ENCODE measurements around the gene TRIM67.
A peak's percentile ranks its signal among the peaks of the same experiment; 100 is the strongest.
"Not testable (repeated sequence)": the region's sequence is repeated elsewhere in the genome, so short reads cannot be mapped to it uniquely, and the experiment has no call there.

Gene TRIM67

GRCh38 chr1:231208980-231209379 lies 47.1 kb downstream of the TRIM67 start:
- CTCF ChIA-PET: interaction anchor here (0.7 to 3.3 kb wide), 3 partner anchors 14 to 293 kb away, joined by 3 to 10 read pairs (median 3); no protein-coding TSS in a partner anchor

GRCh38 chr1:231209531-231209930 lies 47.7 kb downstream of the TRIM67 start:
- no peak for TF ChIP-seq CTCF (IDR thresholded peaks at IDR 0.05; ENCODE audit: control extremely low read depth, extremely low read depth, low read depth, missing control alignments)
- ChIA-PET POLR2A (no interaction called here), CTCF (interaction anchor here (0.7 to 3.3 kb wide), 7 partner anchors 12 to 567 kb away, joined by 3 to 16 read pairs (median 7); partner anchors contain the start of gene COG2)
- DNase-seq (ENCODE audit: extremely low spot score): no peak

More at GRCh38 chr1:231208980-231209379, 47.1 kb downstream of the TRIM67 start:
- DNase-seq (ENCODE audit: extremely low spot score): no peak
- POLR2A ChIA-PET: no interaction called here
- no peak for TF ChIP-seq CTCF (IDR thresholded peaks at IDR 0.05; ENCODE audit: control extremely low read depth, extremely low read depth, low read depth, missing control alignments)

GRCh38 chr1:231210126-231210525 lies 48.3 kb downstream of the TRIM67 start:
- ChIA-PET POLR2A (no interaction called here), CTCF (interaction anchor here (1.2 to 3.4 kb wide), 9 partner anchors 13 to 567 kb away, joined by 3 to 16 read pairs (median 7); partner anchors contain the start of gene COG2)
- DNase-seq (ENCODE audit: extremely low spot score): no peak
- no peak for TF ChIP-seq CTCF (IDR thresholded peaks at IDR 0.05; ENCODE audit: control extremely low read depth, extremely low read depth, low read depth, missing control alignments)

- peak; percentile 92 for DNase-seq (ENCODE audit: extremely low spot score)
- CTCF ChIA-PET: interaction anchor here (0.7 to 3.4 kb wide), 22 partner anchors 8 to 569 kb away, joined by 3 to 16 read pairs (median 5); partner anchors contain the start of gene COG2
- POLR2A ChIA-PET: no interaction called here
- peak; percentile 89 for TF ChIP-seq CTCF (IDR thresholded peaks at IDR 0.05; ENCODE audit: control extremely low read depth, extremely low read depth, low read depth, missing control alignments)
These were observed 49.4 kb downstream of the TRIM67 start for GRCh38 chr1:231211005-231211857.

GRCh38 chr1:231212301-231212700 lies 50.4 kb downstream of the TRIM67 start:
- POLR2A ChIA-PET; DNase-seq (ENCODE audit: extremely low spot score): not testable (repeated sequence)
- CTCF ChIA-PET: interaction anchor here (0.8 to 3.4 kb wide), 12 partner anchors 8 to 570 kb away, joined by 3 to 16 read pairs (median 6); partner anchors contain the start of gene COG2

GRCh38 chr1:231213831-231214573 lies 52.1 kb downstream of the TRIM67 start:
- ChIA-PET CTCF (interaction anchor here (1.3 to 1.6 kb wide), 2 partner anchors 13 to 571 kb away, joined by 3 read pairs; no protein-coding TSS in a partner anchor), POLR2A (no interaction called here)
- no peak for DNase-seq (ENCODE audit: extremely low spot score)
- TF ChIP-seq CTCF (IDR thresholded peaks at IDR 0.05; ENCODE audit: control extremely low read depth, extremely low read depth, low read depth, missing control alignments): no peak

Measured in GM10248 (cell line).